Measurements from ENCODE around the gene APP. TPM values are rescaled to one million over a fixed set of nuclear protein-coding genes. Genes with fewer than 3 reads are reported as not detected.

The APP gene
- total RNA-seq, 2 donors from 2014 or later = 256 to 423 TPM

GRCh38 chr21:25964015-25964414, 206.6 kb downstream of the APP start:
- peaks cover 7% of the 10 kb centered on the region for H3K4me1 ChIP-seq
- intact Hi-C loops (cut with DNase I) = no loop called here
- no peaks in the 10 kb centered on the region for H3K9me3 ChIP-seq
- ATAC-seq = no peak
- peak in 1 of 4 donors; percentile 52 for DNase-seq
- no peak for TF ChIP-seq POLR2A (IDR thresholded peaks at IDR 0.05)
- TF ChIP-seq, protein P1, sequence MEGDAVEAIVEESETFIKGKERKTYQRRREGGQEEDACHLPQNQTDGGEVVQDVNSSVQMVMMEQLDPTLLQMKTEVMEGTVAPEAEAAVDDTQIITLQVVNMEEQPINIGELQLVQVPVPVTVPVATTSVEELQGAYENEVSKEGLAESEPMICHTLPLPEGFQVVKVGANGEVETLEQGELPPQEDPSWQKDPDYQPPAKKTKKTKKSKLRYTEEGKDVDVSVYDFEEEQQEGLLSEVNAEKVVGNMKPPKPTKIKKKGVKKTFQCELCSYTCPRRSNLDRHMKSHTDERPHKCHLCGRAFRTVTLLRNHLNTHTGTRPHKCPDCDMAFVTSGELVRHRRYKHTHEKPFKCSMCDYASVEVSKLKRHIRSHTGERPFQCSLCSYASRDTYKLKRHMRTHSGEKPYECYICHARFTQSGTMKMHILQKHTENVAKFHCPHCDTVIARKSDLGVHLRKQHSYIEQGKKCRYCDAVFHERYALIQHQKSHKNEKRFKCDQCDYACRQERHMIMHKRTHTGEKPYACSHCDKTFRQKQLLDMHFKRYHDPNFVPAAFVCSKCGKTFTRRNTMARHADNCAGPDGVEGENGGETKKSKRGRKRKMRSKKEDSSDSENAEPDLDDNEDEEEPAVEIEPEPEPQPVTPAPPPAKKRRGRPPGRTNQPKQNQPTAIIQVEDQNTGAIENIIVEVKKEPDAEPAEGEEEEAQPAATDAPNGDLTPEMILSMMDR (IDR thresholded peaks at IDR 0.05) = no peak
- H3K27ac ChIP-seq = peak overlapping the region in 3 of 4 donors; percentile 8 to 69 (median 46)
- H3K4me3 ChIP-seq = no peak overlapping the region
- H3K36me3 ChIP-seq (replicated peaks in 1 of 2; ENCODE audit: insufficient read depth in 1 of 2, low read depth in 2 of 2) = no peaks in the 10 kb centered on the region
- WGBS, 2 donors = 75 to 90% methylated on average over 5 of the region's 5 CpGs
- H3K27me3 ChIP-seq = no peaks in the 10 kb centered on the region

DNA sequence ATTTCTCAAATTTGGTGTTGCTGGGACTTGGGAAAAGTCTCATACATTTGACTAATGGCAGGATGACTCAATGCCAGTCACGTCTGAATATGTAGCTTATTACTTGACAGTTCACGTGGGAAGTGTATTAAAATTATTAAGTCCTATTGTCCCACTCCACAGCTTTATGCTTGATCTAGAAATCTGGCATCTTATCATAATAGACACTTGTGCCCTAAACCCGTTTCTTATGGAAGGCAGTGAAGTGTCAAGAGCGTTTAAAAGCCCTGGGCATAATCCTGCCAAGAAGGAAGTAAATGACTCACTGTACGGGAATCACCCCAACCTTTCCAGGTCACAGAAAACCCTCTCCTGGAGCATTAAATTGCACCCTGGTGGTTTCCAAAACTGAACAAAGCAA, 207.4 kb downstream of the APP start:
- Histone ChIP-seq H3K4me3 (no peak overlapping the region), H3K27me3 (no peaks in the 10 kb centered on the region), H3K36me3 (replicated peaks in 1 of 2; ENCODE audit: insufficient read depth in 1 of 2, low read depth in 2 of 2) (no peaks in the 10 kb centered on the region), H3K27ac (peak overlapping the region in 3 of 4 donors; percentile 8 to 69 (median 46)), H3K9me3 (no peaks in the 10 kb centered on the region), H3K4me1 (peaks cover 7% of the 10 kb centered on the region)
- DNase-seq (peak in 2 of 4 donors; percentile 13 to 33), ATAC-seq (peak; percentile 78)
- WGBS, 2 donors = 51 to 62% methylated on average over 5 of the region's 5 CpGs
- TF ChIP-seq, protein P1 (IDR thresholded peaks at IDR 0.05) = no peak
- no peak for TF ChIP-seq POLR2A (IDR thresholded peaks at IDR 0.05)
- intact Hi-C loops (cut with DNase I) = no loop called here

DNA sequence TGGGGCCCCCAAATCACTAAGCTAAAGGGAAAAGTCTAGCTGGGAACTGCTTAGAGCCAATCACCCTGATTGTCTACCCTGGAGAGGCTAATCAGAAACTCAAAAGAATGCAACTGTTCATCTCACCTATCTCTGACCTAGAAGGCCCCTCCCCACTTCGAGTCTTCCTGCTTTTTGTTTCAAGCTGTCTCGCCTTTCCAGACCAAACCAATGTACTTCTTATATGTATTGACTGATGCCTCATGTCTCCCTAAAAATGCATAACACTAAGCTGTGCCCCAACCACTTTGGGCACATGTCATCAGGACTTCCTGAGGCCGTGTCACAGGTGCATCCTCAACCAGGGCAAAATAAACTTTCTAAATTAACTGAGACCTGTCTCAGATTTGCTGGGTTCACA, 209.5 kb downstream of the APP start:
- ATAC-seq = no peak
- no peak for TF ChIP-seq POLR2A (IDR thresholded peaks at IDR 0.05)
- TF ChIP-seq, protein P1 (IDR thresholded peaks at IDR 0.05) = no peak
- no peaks in the 10 kb centered on the region for H3K9me3 ChIP-seq
- H3K4me1 ChIP-seq = peaks cover 7% of the 10 kb centered on the region
- no peaks in the 10 kb centered on the region for H3K36me3 ChIP-seq (replicated peaks in 1 of 2; ENCODE audit: insufficient read depth in 1 of 2, low read depth in 2 of 2)
- intact Hi-C loops (cut with DNase I) = no loop called here
- no peak for DNase-seq
- H3K27ac ChIP-seq = no peak overlapping the region
- H3K4me3 ChIP-seq = no peak overlapping the region
- 61 to 74% methylated on average over 3 of the region's 3 CpGs for WGBS, 2 donors
- H3K27me3 ChIP-seq = no peaks in the 10 kb centered on the region

GRCh38 chr21:25960402-25960801, 210.2 kb downstream of the APP start:
- ATAC-seq (no peak), DNase-seq (no peak)
- no peaks in the 10 kb centered on the region for H3K36me3 ChIP-seq (replicated peaks in 1 of 2; ENCODE audit: insufficient read depth in 1 of 2, low read depth in 2 of 2)
- no peak overlapping the region for H3K4me3 ChIP-seq
- no peak for TF ChIP-seq POLR2A (IDR thresholded peaks at IDR 0.05)
- TF ChIP-seq, protein P1 (IDR thresholded peaks at IDR 0.05) = no peak
- H3K4me1 ChIP-seq = peaks cover 7% of the 10 kb centered on the region
- WGBS, 2 donors = 84 to 88% methylated on average over 4 of the region's 4 CpGs
- no peaks in the 10 kb centered on the region for H3K27me3 ChIP-seq
- H3K27ac ChIP-seq = no peak overlapping the region
- no peaks in the 10 kb centered on the region for H3K9me3 ChIP-seq
- intact Hi-C loops (cut with DNase I) = no loop called here

DNA sequence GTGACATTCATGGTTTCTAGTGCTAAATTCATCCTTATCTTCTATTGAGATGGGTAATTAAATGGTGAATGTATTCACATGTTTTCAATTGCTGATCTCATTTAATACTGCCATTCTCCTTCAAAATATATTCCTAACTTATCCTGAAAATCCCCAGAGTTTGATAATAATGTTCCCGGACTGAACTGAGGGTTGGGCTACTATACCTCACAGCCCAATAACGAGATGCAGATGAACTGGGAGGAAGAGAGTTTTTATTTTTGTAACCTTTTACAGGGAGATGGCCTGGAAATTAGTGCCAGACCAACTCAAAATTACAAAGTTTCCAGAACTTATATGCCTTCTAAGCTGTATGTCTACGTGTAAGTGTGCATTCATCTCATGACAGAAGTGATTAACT, 210.8 kb downstream of the APP start:
- Histone ChIP-seq H3K36me3 (replicated peaks in 1 of 2; ENCODE audit: insufficient read depth in 1 of 2, low read depth in 2 of 2) (no peaks in the 10 kb centered on the region), H3K27ac (no peak overlapping the region), H3K9me3 (no peaks in the 10 kb centered on the region), H3K4me3 (no peak overlapping the region), H3K4me1 (peaks cover 7% of the 10 kb centered on the region), H3K27me3 (no peaks in the 10 kb centered on the region)
- no peak for TF ChIP-seq POLR2A (IDR thresholded peaks at IDR 0.05)
- TF ChIP-seq, protein P1 (IDR thresholded peaks at IDR 0.05) = no peak
- 84 to 89% methylated on average over 3 of the region's 3 CpGs for WGBS, 2 donors
- DNase-seq (no peak), ATAC-seq (no peak)
- intact Hi-C loops (cut with DNase I) = no loop called here
